Neuronal stem cell (in vitro differentiated cells): ENCODE results near the gene WDR59.

ENCODE experiments used
- DNase-seq: peaks from one replicate; pipeline ENCODE4 v3.0.0-alpha.2; 2013; ENCODE audit warnings: low spot score
- H2AFZ ChIP-seq: one replicate; pipeline ENCODE4 v1.6.1; 2013; ENCODE audit warnings: mild to moderate bottlenecking, low read length, inconsistent platforms
- H2AK5ac ChIP-seq: 2 replicates; pipeline ENCODE4 v1.6.1; 2013; ENCODE audit warnings: low read depth, mild to moderate bottlenecking, inconsistent platforms, low read length, moderate library complexity, mixed read lengths
- H2BK120ac ChIP-seq: 2 replicates; pipeline ENCODE4 v1.6.1; 2013; ENCODE audit warnings: low read depth, mild to moderate bottlenecking, inconsistent platforms, low read length, moderate library complexity, mixed read lengths
- H2BK12ac ChIP-seq: one replicate; pipeline ENCODE4 v1.6.1; 2013; ENCODE audit warnings: low read length, inconsistent platforms
- H2BK15ac ChIP-seq: 2 replicates; pipeline ENCODE4 v1.6.1; 2013; ENCODE audit warnings: mild to moderate bottlenecking, low read length, inconsistent platforms, mixed read lengths
- H2BK5ac ChIP-seq: one replicate; pipeline ENCODE4 v1.6.1; 2013; ENCODE audit warnings: inconsistent platforms, mild to moderate bottlenecking, low read length, moderate library complexity
- H3K14ac ChIP-seq: one replicate; pipeline ENCODE4 v1.6.1; 2013; ENCODE audit warnings: low read length, inconsistent platforms
- H3K18ac ChIP-seq: 2 replicates; pipeline ENCODE4 v1.6.1; 2013; ENCODE audit warnings: low read length, inconsistent platforms
- H3K23ac ChIP-seq: 2 replicates; pipeline ENCODE4 v1.6.1; 2013; ENCODE audit warnings: low read depth, mild to moderate bottlenecking, mixed read lengths, low read length, inconsistent platforms; ENCODE audit not compliant: poor library complexity
- H3K27ac ChIP-seq: replicated peaks from 3 replicates; pipeline ENCODE4 v1.5.1; 2013; ENCODE audit warnings: low read length, inconsistent platforms
- H3K27me3 ChIP-seq, 3 experiments: 2 replicates each; pipeline ENCODE4 v1.6.1; 2013; ENCODE audit warnings: low read length in 3 of 3, mild to moderate bottlenecking in 2 of 3, inconsistent platforms in 1 of 3, low read depth in 1 of 3, mixed read lengths in 1 of 3, moderate library complexity in 1 of 3; ENCODE audit not compliant: control insufficient read depth in 3 of 3, insufficient read depth in 3 of 3
- H3K36me3 ChIP-seq, 2 donors: replicated peaks in 1 of 2; 2 replicates each; pipeline ENCODE4 v1.6.1; 2013; ENCODE audit warnings: low read length in 2 of 2; ENCODE audit not compliant: control insufficient read depth in 2 of 2, insufficient read depth in 2 of 2
- H3K4ac ChIP-seq: 2 replicates; pipeline ENCODE4 v1.6.1; 2013; ENCODE audit warnings: inconsistent platforms, mild to moderate bottlenecking, low read length, moderate library complexity
- H3K4me1 ChIP-seq, 2 donors: 1 replicate in 1 of 2; 2 replicates in 1 of 2; pipeline ENCODE4 v1.6.1; 2013; ENCODE audit warnings: low read length in 2 of 2, low read depth in 1 of 2; ENCODE audit not compliant: control insufficient read depth in 2 of 2, insufficient read depth in 1 of 2
- H3K4me2 ChIP-seq: one replicate; pipeline ENCODE4 v1.6.1; 2013; ENCODE audit warnings: mild to moderate bottlenecking, low read length, inconsistent platforms; ENCODE audit not compliant: insufficient read depth, poor library complexity, severe bottlenecking
- H3K4me3 ChIP-seq, 2 donors: 2 replicates each; pipeline ENCODE4 v1.5.1; 2013; ENCODE audit warnings: low read length in 2 of 2, mild to moderate bottlenecking in 2 of 2, inconsistent platforms in 1 of 2, moderate library complexity in 1 of 2
- H3K79me1 ChIP-seq: one replicate; pipeline ENCODE4 v1.6.1; 2013; ENCODE audit warnings: low read depth, mild to moderate bottlenecking, inconsistent platforms, low read length, moderate library complexity
- H3K9ac ChIP-seq: one replicate; pipeline ENCODE4 v1.6.1; 2013; ENCODE audit warnings: mild to moderate bottlenecking, low read depth, low read length, inconsistent platforms; ENCODE audit not compliant: poor library complexity
- H3K9me3 ChIP-seq, 2 donors: replicated peaks in 1 of 2; 2 replicates each; pipeline versions ENCODE3 to v1.6.1; 2013; ENCODE audit warnings: low read length in 2 of 2, mild to moderate bottlenecking in 2 of 2, inconsistent platforms in 1 of 2, low read depth in 1 of 2, mixed read lengths in 1 of 2, moderate library complexity in 1 of 2; ENCODE audit not compliant: control insufficient read depth in 2 of 2, insufficient read depth in 1 of 2
- H4K8ac ChIP-seq: one replicate; pipeline ENCODE4 v1.6.1; 2013; ENCODE audit warnings: low read depth, mild to moderate bottlenecking, inconsistent platforms, low read length, moderate library complexity
- H4K91ac ChIP-seq: one replicate; pipeline ENCODE4 v1.6.1; 2013; ENCODE audit warnings: low read length, low read depth, mild to moderate bottlenecking, inconsistent platforms; ENCODE audit not compliant: poor library complexity
- WGBS, 2 donors: extraction: QIAGEN DNeasy Blood & Tissue Kit; methylation state at CpG; one replicate each; pipeline ENCODE4 v1.1.7; 2013; ENCODE audit warnings: missing lambda C conversion rate in 2 of 2, mixed read lengths in 1 of 2; ENCODE audit not compliant: insufficient read length in 2 of 2, insufficient replicate concordance in 1 of 2; ENCODE audit errors: extremely low coverage in 2 of 2; 5-methylcytosine and 5-hydroxymethylcytosine counted together

The WDR59 gene

DNA sequence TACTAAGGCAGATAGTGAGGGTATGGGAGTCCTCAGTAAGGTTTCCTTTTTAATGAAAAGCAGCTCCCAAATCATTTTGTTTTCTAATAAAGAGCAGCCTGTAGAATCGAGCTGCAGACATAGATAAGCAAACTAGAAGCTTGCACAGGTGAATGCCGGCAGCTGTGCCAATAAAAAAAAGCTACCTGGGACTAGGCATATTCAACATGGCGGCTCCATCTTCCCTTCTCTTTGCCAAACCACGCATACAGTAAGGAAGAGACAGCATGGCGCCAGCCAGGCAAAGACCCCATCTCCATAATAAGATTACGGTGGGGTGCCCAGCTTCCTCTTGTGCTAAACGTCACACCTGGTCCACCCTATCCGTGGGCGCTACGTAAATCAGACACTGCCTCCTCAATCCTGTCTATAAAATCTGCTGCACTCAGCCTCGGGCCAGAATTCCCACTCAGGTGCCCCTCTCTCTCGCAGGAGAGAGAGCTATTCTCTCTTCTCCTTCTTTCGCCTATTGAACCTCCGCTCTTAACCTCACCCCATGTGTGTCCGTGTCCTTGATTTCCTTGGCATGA lies 117.6 kb downstream of the WDR59 start:
- no peak for DNase-seq
- Histone ChIP-seq H3K36me3 (peaks cover 2 to 11% of the 10 kb centered on the region in 2 donors), H3K4me1 (peaks cover 10 to 13% of the 10 kb centered on the region in 2 donors), H2AK5ac (peak overlapping the region; percentile 13), H3K9me3 (no peaks in the 10 kb centered on the region), H3K4me3 (no peak overlapping the region), H3K79me1 (no peaks in the 10 kb centered on the region), H3K4ac (no peak overlapping the region), H3K9ac (no peak overlapping the region), H2BK5ac (no peak overlapping the region), H3K27ac (no peak overlapping the region), H2BK12ac (no peak overlapping the region), H3K14ac (no peak overlapping the region), H3K4me2 (no peak overlapping the region), H4K8ac (no peak overlapping the region), H3K27me3 (no peaks in the 10 kb centered on the region), H2AFZ (no peak overlapping the region), H2BK15ac (no peak overlapping the region), H4K91ac (no peak overlapping the region), H3K23ac (no peak overlapping the region), H2BK120ac (no peak overlapping the region), H3K18ac (peak overlapping the region; percentile 31)
- WGBS, 2 donors: no CpG with 5 or more reads among the region's 15 CpGs

- Histone ChIP-seq H2BK12ac (no peak overlapping the region), H3K27me3 (no peaks in the 10 kb centered on the region), H3K27ac (no peak overlapping the region), H4K91ac (no peak overlapping the region), H4K8ac (no peak overlapping the region), H3K9ac (no peak overlapping the region), H3K14ac (no peak overlapping the region), H2BK120ac (no peak overlapping the region), H3K9me3 (no peaks in the 10 kb centered on the region), H3K18ac (no peak overlapping the region), H3K4ac (no peak overlapping the region), H3K23ac (no peak overlapping the region), H3K4me3 (peak overlapping the region in 1 of 2 donors; percentile 14), H3K4me2 (peak overlapping the region; percentile 32), H3K79me1 (no peaks in the 10 kb centered on the region), H2AFZ (peak overlapping the region; percentile 63), H3K36me3 (no peaks in the 10 kb centered on the region), H2BK5ac (no peak overlapping the region), H3K4me1 (peaks cover 10 to 13% of the 10 kb centered on the region in 2 donors), H2AK5ac (no peak overlapping the region), H2BK15ac (no peak overlapping the region)
- DNase-seq: peak; percentile 15
- WGBS, 2 donors: no CpG with 5 or more reads among the region's 12 CpGs
Observed at GRCh38 chr16:74865922-74866598, 118.9 kb downstream of the WDR59 start.

GRCh38 chr16:74862743-74863244 lies 122.1 kb downstream of the WDR59 start:
- Histone ChIP-seq H3K4me1 (peaks cover 5 to 6% of the 10 kb centered on the region in 2 donors), H4K91ac (no peak overlapping the region), H2BK12ac (no peak overlapping the region), H2AFZ (peak overlapping the region; percentile 33), H4K8ac (no peak overlapping the region), H3K9me3 (no peaks in the 10 kb centered on the region), H3K4ac (no peak overlapping the region), H2BK5ac (no peak overlapping the region), H3K4me3 (no peak overlapping the region), H3K27ac (no peak overlapping the region), H3K4me2 (no peak overlapping the region), H3K27me3 (no peaks in the 10 kb centered on the region), H2BK120ac (no peak overlapping the region), H3K79me1 (no peaks in the 10 kb centered on the region), H3K23ac (no peak overlapping the region), H3K14ac (no peak overlapping the region), H3K18ac (no peak overlapping the region), H3K36me3 (no peaks in the 10 kb centered on the region), H2AK5ac (no peak overlapping the region), H3K9ac (no peak overlapping the region), H2BK15ac (no peak overlapping the region)
- peak; percentile 33 for DNase-seq
- no CpG with 5 or more reads among the region's 10 CpGs for WGBS, 2 donors

DNA sequence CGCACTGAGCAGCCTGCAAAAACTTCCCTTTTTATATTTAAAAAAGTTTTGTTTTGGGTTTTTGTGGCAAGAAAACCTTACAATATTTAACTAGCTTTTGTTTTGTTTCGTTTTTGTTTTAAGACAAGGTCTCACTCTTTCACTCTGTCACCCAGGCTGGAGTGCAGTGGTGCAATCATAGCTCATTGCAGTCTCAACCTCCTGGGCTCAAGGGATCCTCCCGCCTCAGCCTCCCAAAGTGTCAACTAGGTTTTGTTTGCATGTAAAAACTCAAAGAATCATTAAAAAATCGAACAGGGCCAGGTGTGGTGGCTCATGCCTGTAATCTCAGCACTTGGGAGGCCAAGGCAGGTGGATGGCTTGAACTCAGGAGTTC lies 132.4 kb downstream of the WDR59 start:
- no CpG with 5 or more reads among the region's 4 CpGs for WGBS, 2 donors
- H3K23ac ChIP-seq: no peak overlapping the region
- H3K4ac ChIP-seq: no peak overlapping the region
- no peak overlapping the region for H3K14ac ChIP-seq
- H2AFZ ChIP-seq: no peak overlapping the region
- H3K79me1 ChIP-seq: no peaks in the 10 kb centered on the region
- no peak overlapping the region for H2BK5ac ChIP-seq
- no peak overlapping the region for H2BK120ac ChIP-seq
- no peaks in the 10 kb centered on the region for H3K36me3 ChIP-seq
- H3K4me2 ChIP-seq: no peak overlapping the region
- DNase-seq: no peak
- H4K8ac ChIP-seq: no peak overlapping the region
- no peaks in the 10 kb centered on the region for H3K4me1 ChIP-seq
- H3K27me3 ChIP-seq: no peaks in the 10 kb centered on the region
- H3K4me3 ChIP-seq: no peak overlapping the region
- H3K18ac ChIP-seq: no peak overlapping the region
- H2BK12ac ChIP-seq: no peak overlapping the region
- no peak overlapping the region for H3K9ac ChIP-seq
- no peak overlapping the region for H2BK15ac ChIP-seq
- no peak overlapping the region for H2AK5ac ChIP-seq
- H3K27ac ChIP-seq: no peak overlapping the region
- H3K9me3 ChIP-seq: no peaks in the 10 kb centered on the region
- H4K91ac ChIP-seq: no peak overlapping the region
